Transverse colon (tissue), 3 donors: ENCODE measurements around the gene HDAC2.

Experiments used
- EP300 ChIP-seq: sonication (generic); formaldehyde crosslinking; IDR thresholded peaks from one replicate; pipeline ENCODE4 v1.6.1; 2017; ENCODE audit warnings: antibody characterized with exemption, low read depth
- TF ChIP-seq, protein P1 (sequence below), 5 experiments: fragments of 200-600 bp in 3 of 5; fragments of 450-650 bp in 2 of 5; sonication (generic) in 3 of 5; IDR thresholded peaks; 1 replicate in 2 of 5; 2 replicates in 3 of 5; pipeline ENCODE4 v1.5.1; 2016 to 2017; ENCODE audit warnings: antibody characterized with exemption in 5 of 5, inconsistent platforms in 3 of 5, mild to moderate bottlenecking in 2 of 5, moderate library complexity in 1 of 5

DNA sequence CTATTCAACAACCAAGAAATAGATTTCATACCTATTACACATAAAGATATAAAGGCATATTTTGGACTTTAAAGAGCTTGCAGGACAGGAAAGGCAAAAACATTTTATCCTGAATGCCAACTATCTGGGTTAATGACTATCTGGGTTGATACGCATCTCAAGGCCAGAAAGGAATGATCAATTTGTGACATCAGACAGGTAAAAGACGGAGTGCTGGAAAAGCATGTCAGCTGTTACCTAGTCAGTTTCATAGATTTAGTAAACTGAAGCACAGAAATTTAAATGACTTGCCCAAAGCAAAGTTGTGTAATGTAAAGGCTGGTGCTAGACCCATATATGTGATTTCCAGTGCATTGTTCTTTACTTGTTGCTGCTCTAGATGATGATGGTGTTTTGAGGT is 36.8 kb downstream of the HDAC2 start:
- TF ChIP-seq, protein P1, sequence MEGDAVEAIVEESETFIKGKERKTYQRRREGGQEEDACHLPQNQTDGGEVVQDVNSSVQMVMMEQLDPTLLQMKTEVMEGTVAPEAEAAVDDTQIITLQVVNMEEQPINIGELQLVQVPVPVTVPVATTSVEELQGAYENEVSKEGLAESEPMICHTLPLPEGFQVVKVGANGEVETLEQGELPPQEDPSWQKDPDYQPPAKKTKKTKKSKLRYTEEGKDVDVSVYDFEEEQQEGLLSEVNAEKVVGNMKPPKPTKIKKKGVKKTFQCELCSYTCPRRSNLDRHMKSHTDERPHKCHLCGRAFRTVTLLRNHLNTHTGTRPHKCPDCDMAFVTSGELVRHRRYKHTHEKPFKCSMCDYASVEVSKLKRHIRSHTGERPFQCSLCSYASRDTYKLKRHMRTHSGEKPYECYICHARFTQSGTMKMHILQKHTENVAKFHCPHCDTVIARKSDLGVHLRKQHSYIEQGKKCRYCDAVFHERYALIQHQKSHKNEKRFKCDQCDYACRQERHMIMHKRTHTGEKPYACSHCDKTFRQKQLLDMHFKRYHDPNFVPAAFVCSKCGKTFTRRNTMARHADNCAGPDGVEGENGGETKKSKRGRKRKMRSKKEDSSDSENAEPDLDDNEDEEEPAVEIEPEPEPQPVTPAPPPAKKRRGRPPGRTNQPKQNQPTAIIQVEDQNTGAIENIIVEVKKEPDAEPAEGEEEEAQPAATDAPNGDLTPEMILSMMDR (IDR thresholded peaks at IDR 0.05): no peak
- no peak for TF ChIP-seq EP300
